ENCODE results near the gene ZBTB17.

- no peak for TF ChIP-seq CTCF (conservative IDR thresholded peaks at IDR 0.05; ENCODE audit: low read depth in 2 of 2)
- TF ChIP-seq POLR2AphosphoS5 (IDR thresholded peaks at IDR 0.05; ENCODE audit: low read depth) = no peak
These were observed 17.8 kb upstream of the ZBTB17 start for GRCh38 chr1:15993666-15994065.

Measured in GM23338 (cell line).